Hematopoietic multipotent progenitor cell (in vitro differentiated cells): ENCODE data around the gene RNF14. TPM values are rescaled to one million over a fixed set of nuclear protein-coding genes. Genes with fewer than 3 reads are reported as not detected.
A peak's percentile ranks its signal among the peaks of the same experiment; 100 is the strongest.
"Not testable (repeated sequence)": the region's sequence is repeated elsewhere in the genome, so short reads cannot be mapped to it uniquely, and the experiment has no call there.

Source experiments
- DNase-seq, 3 donors: peaks; one replicate each; pipeline ENCODE4 v3.0.0-alpha.2; 2011 to 2015; ENCODE audit warnings: low read depth in 2 of 3, low spot score in 2 of 3
- total RNA-seq: library from RNA; depleted of rRNA; stranded (reverse); fragments of >200 nt; gene quantifications from one replicate; pipeline ENCODE4 v1.2.3, GENCODE V29; 2012

The RNF14 gene
- total RNA-seq, 1 donor = 14.3 TPM

- peak in 2 of 3 donors; percentile 46 to 68 for DNase-seq
Observed at GRCh38 chr5:142012792-142013388, 44.0 kb downstream of the RNF14 start, which contains the start of gene GNPDA1. Gene GNPDA1 (minus strand): TSS chr5:142013027. CDS start chr5:142012035, 992 bp downstream.

- no peak for DNase-seq
Observed at GRCh38 chr5:142013734-142014521, 45.0 kb downstream of the RNF14 start.

GRCh38 chr5:142014911-142015584 is 46.1 kb downstream of the RNF14 start:
- DNase-seq = peak in 2 of 3 donors; percentile 51 to 70

- peak in 2 of 3 donors; percentile 50 to 51 for DNase-seq
Observed at GRCh38 chr5:142015781-142016533, 47.1 kb downstream of the RNF14 start.

GRCh38 chr5:142016556-142016955 is 47.7 kb downstream of the RNF14 start:
- no peak for DNase-seq

GRCh38 chr5:142017832-142018427 is 49.0 kb downstream of the RNF14 start:
- DNase-seq = peak in 2 of 3 donors; percentile 55 to 80

GRCh38 chr5:142020122-142020659 is 51.3 kb downstream of the RNF14 start:
- DNase-seq = no peak

GRCh38 chr5:142023836-142024235 is 54.9 kb downstream of the RNF14 start:
- DNase-seq = no peak

- DNase-seq = peak; percentile 57 to 75 (median 68)
Observed at GRCh38 chr5:142024771-142025304, 55.9 kb downstream of the RNF14 start.

GRCh38 chr5:142025637-142026036 is 56.7 kb downstream of the RNF14 start:
- no peak for DNase-seq

GRCh38 chr5:142032150-142032549 is 63.2 kb downstream of the RNF14 start:
- DNase-seq = no peak

- DNase-seq = no peak
Observed at GRCh38 chr5:142032747-142033631, 64.1 kb downstream of the RNF14 start.

GRCh38 chr5:142033632-142034567 is 65.0 kb downstream of the RNF14 start:
- DNase-seq = not testable (repeated sequence)

- DNase-seq = no peak
Observed at GRCh38 chr5:142034994-142035393, 66.1 kb downstream of the RNF14 start.

- no peak for DNase-seq
Observed at GRCh38 chr5:142036918-142037317, 68.0 kb downstream of the RNF14 start.

- not testable (repeated sequence) for DNase-seq
Observed at GRCh38 chr5:142037599-142037998, 68.7 kb downstream of the RNF14 start.

GRCh38 chr5:142038735-142039134 is 69.8 kb downstream of the RNF14 start:
- no peak for DNase-seq
